ENCODE results near the gene BMP2K. TPM values are rescaled to one million over a fixed set of nuclear protein-coding genes. Genes with fewer than 3 reads are reported as not detected.

Gene BMP2K
- total and polyA plus RNA-seq, 7 experiments from 2014 or later, result 3.1 to 25.6 (median 13.6) TPM

GRCh38 chr4:78809928-78810835, 34.0 kb downstream of the BMP2K start:
- Mint-ChIP-seq H3K9me3 (peaks cover 0 to 28% (median 7%) of the 10 kb centered on the region in 11 donors), H3K27me3 (no peaks in the 10 kb centered on the region), H3K27ac (peak overlapping the region in 1 of 9 donors; percentile 13), H3K36me3 (peaks cover 0 to 36% (median 21%) of the 10 kb centered on the region in 5 donors), H3K4me3 (no peak overlapping the region), H3K4me1 (peaks cover 0 to 51% (median 33%) of the 10 kb centered on the region in 7 donors)
- Histone ChIP-seq H3K4me1 (ENCODE audit: control insufficient read depth in 2 of 2, insufficient read depth in 2 of 2, low read length in 2 of 2) (no peaks in the 10 kb centered on the region), H3K27me3 (ENCODE audit: control insufficient read depth in 2 of 2, insufficient read depth in 2 of 2, low read length in 2 of 2) (no peaks in the 10 kb centered on the region), H3K27ac (ENCODE audit: low read depth, low read length) (no peak overlapping the region), H3K36me3 (ENCODE audit: control insufficient read depth in 2 of 3, insufficient read depth in 3 of 3, low read length in 3 of 3) (no peaks in the 10 kb centered on the region), H3K4me3 (ENCODE audit: low read length) (no peak overlapping the region), H3K9me3 (ENCODE audit: control insufficient read depth in 2 of 3, low read length in 3 of 3) (no peaks in the 10 kb centered on the region)
- DNase-seq (no peak), ATAC-seq (no peak)
- ChIA-PET POLR2A (no interaction called here), CTCF (no interaction called here)
- intact Hi-C loops (cut with micrococcal nuclease), result no loop called here

GRCh38 chr4:78811034-78811433, 34.9 kb downstream of the BMP2K start:
- H3K36me3 Mint-ChIP-seq, result peaks cover 0 to 34% (median 22%) of the 10 kb centered on the region in 5 donors
- Histone ChIP-seq H3K4me3 (ENCODE audit: low read length) (no peak overlapping the region), H3K27ac (ENCODE audit: low read depth, low read length) (no peak overlapping the region), H3K9me3 (ENCODE audit: control insufficient read depth in 2 of 3, low read length in 3 of 3) (no peaks in the 10 kb centered on the region), H3K27me3 (ENCODE audit: control insufficient read depth in 2 of 2, insufficient read depth in 2 of 2, low read length in 2 of 2) (no peaks in the 10 kb centered on the region), H3K4me1 (ENCODE audit: control insufficient read depth in 2 of 2, insufficient read depth in 2 of 2, low read length in 2 of 2) (no peaks in the 10 kb centered on the region), H3K36me3 (ENCODE audit: control insufficient read depth in 2 of 3, insufficient read depth in 3 of 3, low read length in 3 of 3) (no peaks in the 10 kb centered on the region)
- H3K4me3 Mint-ChIP-seq, result no peak overlapping the region
- ATAC-seq (no peak), DNase-seq (no peak)
- ChIA-PET CTCF (interaction anchor here (0.7 kb wide), 1 partner anchor 253 kb away, joined by 3 read pairs; no protein-coding TSS in a partner anchor), POLR2A (no interaction called here)
- no peaks in the 10 kb centered on the region for H3K27me3 Mint-ChIP-seq
- intact Hi-C loops (cut with micrococcal nuclease), result no loop called here
- H3K9me3 Mint-ChIP-seq, result peaks cover 0 to 22% (median 7%) of the 10 kb centered on the region in 11 donors
- H3K4me1 Mint-ChIP-seq, result peaks cover 0 to 51% (median 33%) of the 10 kb centered on the region in 7 donors
- no peak overlapping the region for H3K27ac Mint-ChIP-seq

GRCh38 chr4:78818530-78819079, 42.5 kb downstream of the BMP2K start:
- peaks cover 0 to 16% (median 13%) of the 10 kb centered on the region in 5 donors for H3K36me3 Mint-ChIP-seq
- CTCF ChIA-PET, result no interaction called here
- peaks cover 0 to 5% (median 0%) of the 10 kb centered on the region in 11 donors for H3K9me3 Mint-ChIP-seq
- Histone ChIP-seq H3K9me3 (ENCODE audit: control insufficient read depth in 2 of 3, low read length in 3 of 3) (no peaks in the 10 kb centered on the region), H3K36me3 (ENCODE audit: control insufficient read depth in 2 of 3, insufficient read depth in 3 of 3, low read length in 3 of 3) (no peaks in the 10 kb centered on the region), H3K27me3 (ENCODE audit: control insufficient read depth in 2 of 2, insufficient read depth in 2 of 2, low read length in 2 of 2) (no peaks in the 10 kb centered on the region), H3K4me1 (ENCODE audit: control insufficient read depth in 2 of 2, insufficient read depth in 2 of 2, low read length in 2 of 2) (no peaks in the 10 kb centered on the region), H3K27ac (ENCODE audit: low read depth, low read length) (no peak overlapping the region), H3K4me3 (ENCODE audit: low read length) (no peak overlapping the region)
- no peak for DNase-seq
- no peak overlapping the region for H3K4me3 Mint-ChIP-seq
- intact Hi-C loops (cut with micrococcal nuclease), result no loop called here
- POLR2A ChIA-PET, result no interaction called here
- no peaks in the 10 kb centered on the region for H3K27me3 Mint-ChIP-seq
- no peak for ATAC-seq
- H3K27ac Mint-ChIP-seq, result no peak overlapping the region
- H3K4me1 Mint-ChIP-seq, result peaks cover 4 to 46% (median 32%) of the 10 kb centered on the region in 7 donors

GRCh38 chr4:78824001-78824400, 47.9 kb downstream of the BMP2K start:
- no peak overlapping the region for H3K4me3 Mint-ChIP-seq
- ChIA-PET CTCF (no interaction called here), POLR2A (interaction anchor here (0.6 kb wide), 1 partner anchor 19 kb away, joined by 3 read pairs; no protein-coding TSS in a partner anchor)
- peaks cover 0 to 18% (median 0%) of the 10 kb centered on the region in 3 experiments for H3K36me3 ChIP-seq (ENCODE audit: control insufficient read depth in 2 of 3, insufficient read depth in 3 of 3, low read length in 3 of 3)
- ATAC-seq (no peak), DNase-seq (no peak)
- no peak overlapping the region for H3K27ac Mint-ChIP-seq
- intact Hi-C loops (cut with micrococcal nuclease), result no loop called here
- H3K4me3 ChIP-seq (ENCODE audit: low read length), result no peak overlapping the region
- H3K4me1 Mint-ChIP-seq, result peaks cover 0 to 34% (median 24%) of the 10 kb centered on the region in 7 donors
- peaks cover 5 to 32% (median 14%) of the 10 kb centered on the region in 5 donors for H3K36me3 Mint-ChIP-seq
- no peaks in the 10 kb centered on the region for H3K4me1 ChIP-seq (ENCODE audit: control insufficient read depth in 2 of 2, insufficient read depth in 2 of 2, low read length in 2 of 2)
- no peak overlapping the region for H3K27ac ChIP-seq (ENCODE audit: low read depth, low read length)
- no peaks in the 10 kb centered on the region for H3K9me3 ChIP-seq (ENCODE audit: control insufficient read depth in 2 of 3, low read length in 3 of 3)
- peaks cover 0 to 2% (median 0%) of the 10 kb centered on the region in 11 donors for H3K9me3 Mint-ChIP-seq
- H3K27me3 ChIP-seq (ENCODE audit: control insufficient read depth in 2 of 2, insufficient read depth in 2 of 2, low read length in 2 of 2), result no peaks in the 10 kb centered on the region
- no peaks in the 10 kb centered on the region for H3K27me3 Mint-ChIP-seq

- H3K27ac Mint-ChIP-seq, result no peak overlapping the region
- Histone ChIP-seq H3K9me3 (ENCODE audit: control insufficient read depth in 2 of 3, low read length in 3 of 3) (no peaks in the 10 kb centered on the region), H3K4me3 (ENCODE audit: low read length) (no peak overlapping the region), H3K27ac (ENCODE audit: low read depth, low read length) (no peak overlapping the region), H3K27me3 (ENCODE audit: control insufficient read depth in 2 of 2, insufficient read depth in 2 of 2, low read length in 2 of 2) (no peaks in the 10 kb centered on the region), H3K36me3 (ENCODE audit: control insufficient read depth in 2 of 3, insufficient read depth in 3 of 3, low read length in 3 of 3) (peaks cover 0 to 18% (median 0%) of the 10 kb centered on the region in 3 experiments), H3K4me1 (ENCODE audit: control insufficient read depth in 2 of 2, insufficient read depth in 2 of 2, low read length in 2 of 2) (no peaks in the 10 kb centered on the region)
- no peaks in the 10 kb centered on the region for H3K9me3 Mint-ChIP-seq
- CTCF ChIA-PET, result no interaction called here
- ATAC-seq (no peak), DNase-seq (no peak)
- H3K4me1 Mint-ChIP-seq, result peaks cover 0 to 11% (median 4%) of the 10 kb centered on the region in 7 donors
- H3K36me3 Mint-ChIP-seq, result peaks cover 5 to 55% (median 25%) of the 10 kb centered on the region in 5 donors
- POLR2A ChIA-PET, result no interaction called here
- H3K4me3 Mint-ChIP-seq, result no peak overlapping the region
- intact Hi-C loops (cut with micrococcal nuclease), result no loop called here
- no peaks in the 10 kb centered on the region for H3K27me3 Mint-ChIP-seq
These were observed 51.0 kb downstream of the BMP2K start for GRCh38 chr4:78827191-78827590.

- no peaks in the 10 kb centered on the region for H3K27me3 Mint-ChIP-seq
- Histone ChIP-seq H3K9me3 (ENCODE audit: control insufficient read depth in 2 of 3, low read length in 3 of 3) (no peaks in the 10 kb centered on the region), H3K4me3 (ENCODE audit: low read length) (no peak overlapping the region), H3K4me1 (ENCODE audit: control insufficient read depth in 2 of 2, insufficient read depth in 2 of 2, low read length in 2 of 2) (no peaks in the 10 kb centered on the region), H3K27me3 (ENCODE audit: control insufficient read depth in 2 of 2, insufficient read depth in 2 of 2, low read length in 2 of 2) (no peaks in the 10 kb centered on the region), H3K36me3 (ENCODE audit: control insufficient read depth in 2 of 3, insufficient read depth in 3 of 3, low read length in 3 of 3) (peaks cover 0 to 18% (median 0%) of the 10 kb centered on the region in 3 experiments), H3K27ac (ENCODE audit: low read depth, low read length) (no peak overlapping the region)
- peaks cover 0 to 5% (median 0%) of the 10 kb centered on the region in 7 donors for H3K4me1 Mint-ChIP-seq
- H3K4me3 Mint-ChIP-seq, result no peak overlapping the region
- DNase-seq, result no peak
- no peaks in the 10 kb centered on the region for H3K9me3 Mint-ChIP-seq
- ChIA-PET CTCF (interaction anchor here (0.5 kb wide), 1 partner anchor 8 kb away, joined by 3 read pairs; no protein-coding TSS in a partner anchor), POLR2A (no interaction called here)
- H3K36me3 Mint-ChIP-seq, result peaks cover 5 to 64% (median 25%) of the 10 kb centered on the region in 5 donors
- intact Hi-C loops (cut with micrococcal nuclease), result no loop called here
- no peak for ATAC-seq
- H3K27ac Mint-ChIP-seq, result no peak overlapping the region
These were observed 53.1 kb downstream of the BMP2K start for GRCh38 chr4:78829296-78829695.
